Keratinocyte (primary cell): ENCODE data around the gene CA5A. TPM values are rescaled to one million over a fixed set of nuclear protein-coding genes. Genes with fewer than 3 reads are reported as not detected.
A peak's percentile ranks its signal among the peaks of the same experiment; 100 is the strongest.

Experiments used
- DNase-seq: peaks from one replicate; pipeline ENCODE4 v3.0.0-alpha.2; 2011; ENCODE audit warnings: low read depth, missing footprints, low spot score
- FAIRE-seq: peaks from 2 replicates; lab custom pipeline; 2011; peaks lifted over from hg19 to GRCh38; lab: Jason Lieb, UNC
- H2AFZ ChIP-seq: 2 replicates; pipeline ENCODE4 v1.6.0; 2012; ENCODE audit warnings: low read length, control low read depth, inconsistent platforms; ENCODE audit not compliant: control insufficient read depth
- H3K27ac ChIP-seq: 2 replicates; pipeline ENCODE4 v1.5.1; 2011; ENCODE audit warnings: low read length; ENCODE audit not compliant: control insufficient read depth, insufficient read depth
- H3K27me3 ChIP-seq: 3 replicates; pipeline ENCODE4 v1.6.0; 2011; ENCODE audit warnings: low read length; ENCODE audit not compliant: control insufficient read depth, insufficient read depth; ENCODE audit errors: extremely low read depth
- H3K36me3 ChIP-seq, 2 experiments: 2 replicates in 1 of 2; 3 replicates in 1 of 2; pipeline ENCODE4 v1.5.1; 2011; ENCODE audit warnings: low read length in 2 of 2, mild to moderate bottlenecking in 1 of 2; ENCODE audit not compliant: control insufficient read depth in 2 of 2, insufficient read depth in 2 of 2; ENCODE audit errors: extremely low read depth in 1 of 2
- H3K4me1 ChIP-seq: 3 replicates; pipeline ENCODE4 v1.5.1; 2011; ENCODE audit warnings: low read length; ENCODE audit not compliant: control insufficient read depth, insufficient read depth; ENCODE audit errors: extremely low read depth
- H3K4me2 ChIP-seq: 3 replicates; pipeline ENCODE4 v1.6.0; 2011; ENCODE audit warnings: low read depth, low read length; ENCODE audit not compliant: control insufficient read depth, insufficient read depth; ENCODE audit errors: extremely low read depth
- H3K4me3 ChIP-seq, 3 experiments: fragments of 200-600 bp in 1 of 3; sonication (generic) in 1 of 3; 2 replicates in 2 of 3; 3 replicates in 1 of 3; pipeline ENCODE4 v1.5.1; 2011 to 2016; ENCODE audit warnings: low read length in 3 of 3, mild to moderate bottlenecking in 3 of 3, control low read depth in 2 of 3, inconsistent platforms in 1 of 3, low read depth in 1 of 3, mixed read lengths in 1 of 3, mixed run types in 1 of 3, moderate library complexity in 1 of 3; ENCODE audit not compliant: control insufficient read depth in 2 of 3, insufficient read depth in 2 of 3; ENCODE audit errors: extremely low read depth in 1 of 3
- H3K79me2 ChIP-seq: 2 replicates; pipeline ENCODE4 v1.6.0; 2012; ENCODE audit warnings: low read length; ENCODE audit not compliant: control insufficient read depth, insufficient read depth
- H3K9ac ChIP-seq: 3 replicates; pipeline ENCODE4 v1.6.0; 2011; ENCODE audit warnings: low read length; ENCODE audit not compliant: control insufficient read depth, insufficient read depth; ENCODE audit errors: extremely low read depth
- H3K9me1 ChIP-seq: 3 replicates; pipeline ENCODE4 v1.6.0; 2011; ENCODE audit warnings: low read length; ENCODE audit not compliant: control insufficient read depth, insufficient read depth; ENCODE audit errors: extremely low read depth
- H3K9me3 ChIP-seq: 2 replicates; pipeline ENCODE4 v1.5.1; 2012; ENCODE audit warnings: low read depth, low read length; ENCODE audit not compliant: control insufficient read depth
- H4K20me1 ChIP-seq: 3 replicates; pipeline ENCODE4 v1.6.0; 2011; ENCODE audit warnings: low read length; ENCODE audit not compliant: control insufficient read depth, insufficient read depth; ENCODE audit errors: extremely low read depth
- CTCF ChIP-seq, 3 experiments: IDR thresholded peaks in 1 of 3; conservative IDR thresholded peaks in 1 of 3; optimal IDR thresholded peaks in 1 of 3; 2 replicates in 2 of 3; 3 replicates in 1 of 3; pipeline versions ENCODE3 to v1.5.1; 2011; ENCODE audit warnings: low read length in 3 of 3, mild to moderate bottlenecking in 3 of 3, moderate library complexity in 2 of 3, control low read depth in 1 of 3, inconsistent platforms in 1 of 3; ENCODE audit not compliant: insufficient read depth in 2 of 3; ENCODE audit errors: extremely low read depth in 1 of 3
- EZH2 ChIP-seq: IDR thresholded peaks from one replicate; pipeline ENCODE4 v1.6.1; 2012; ENCODE audit warnings: inconsistent platforms, mild to moderate bottlenecking, low read length, moderate library complexity
- dilution Hi-C: fragments of 300-500 bp; cut with MboI; formaldehyde crosslinking; loops from one replicate; pipeline ENCODE4 v1.7.0; 2020; ENCODE audit warnings: low sequenced_read_pairs; ENCODE audit not compliant: extremely low pct_ligation_motif_present
- polyA plus RNA-seq, 5 experiments: library from polyadenylated mRNA; depleted of rRNA in 3 of 5; stranded (reverse) in 3 of 5; stranded (forward) in 1 of 5; unstranded in 1 of 5; fragments of >200 nt; gene quantifications; 1 replicate in 1 of 5; 2 replicates in 3 of 5; 3 replicates in 1 of 5; pipeline versions ENCODE4 v1.2.1 to v1.2.3, GENCODE V29; 2011 to 2012; ENCODE audit warnings: missing spikeins in 2 of 5, low read depth in 1 of 5, low replicate concordance in 1 of 5

CA5A gene
- polyA plus RNA-seq, 1 donor (not counting 4 experiments of a cell fraction or from before 2014, with no cell fraction given): not detected

- TF ChIP-seq EZH2 (no peak), CTCF (optimal IDR thresholded peaks at IDR 0.05 in 1 of 3, IDR thresholded peaks at IDR 0.05 in 1 of 3, conservative IDR thresholded peaks at IDR 0.05 in 1 of 3; ENCODE audit: extremely low read depth in 1 of 3, insufficient read depth in 2 of 3, low read length in 3 of 3) (no peak)
- no peak for FAIRE-seq
- no peak for DNase-seq
- H3K27me3 ChIP-seq: no peaks in the 10 kb centered on the region
- H3K79me2 ChIP-seq: peaks cover 2% of the 10 kb centered on the region
- H3K9me3 ChIP-seq: no peaks in the 10 kb centered on the region
- H4K20me1 ChIP-seq: no peaks in the 10 kb centered on the region
- H3K36me3 ChIP-seq: no peaks in the 10 kb centered on the region
- no peaks in the 10 kb centered on the region for H3K9me1 ChIP-seq
- H3K27ac ChIP-seq: no peak overlapping the region
- H3K4me3 ChIP-seq: no peak overlapping the region
- no peak overlapping the region for H2AFZ ChIP-seq
- H3K4me1 ChIP-seq: peaks cover 7% of the 10 kb centered on the region
- H3K4me2 ChIP-seq: no peak overlapping the region
- no peak overlapping the region for H3K9ac ChIP-seq
- dilution Hi-C loops: no loop called here
These were observed 10.4 kb upstream of the CA5A start for GRCh38 chr16:87946596-87947347.

- no peak for TF ChIP-seq EZH2
- TF ChIP-seq CTCF (optimal IDR thresholded peaks at IDR 0.05 in 1 of 3, IDR thresholded peaks at IDR 0.05 in 1 of 3, conservative IDR thresholded peaks at IDR 0.05 in 1 of 3; ENCODE audit: extremely low read depth in 1 of 3, insufficient read depth in 2 of 3, low read length in 3 of 3): no peak
- no peaks in the 10 kb centered on the region for H3K27me3 ChIP-seq
- peak overlapping the region; percentile 2 for H3K27ac ChIP-seq
- H4K20me1 ChIP-seq: no peaks in the 10 kb centered on the region
- no peaks in the 10 kb centered on the region for H3K9me1 ChIP-seq
- peak overlapping the region; percentile 0 for H2AFZ ChIP-seq
- H3K4me3 ChIP-seq: peak overlapping the region in 1 of 3 experiments; percentile 34
- H3K4me1 ChIP-seq: peaks cover 7% of the 10 kb centered on the region
- DNase-seq (peak; percentile 25), FAIRE-seq (no peak)
- no peaks in the 10 kb centered on the region for H3K36me3 ChIP-seq
- peak overlapping the region; percentile 22 for H3K9ac ChIP-seq
- peak overlapping the region; percentile 57 for H3K4me2 ChIP-seq
- no peaks in the 10 kb centered on the region for H3K79me2 ChIP-seq
- dilution Hi-C loops: no loop called here
- no peaks in the 10 kb centered on the region for H3K9me3 ChIP-seq
These were observed 9.2 kb upstream of the CA5A start for GRCh38 chr16:87945351-87946042.
